SHP77 (cell line): ENCODE data around the gene ASPG.
A peak's percentile ranks its signal among the peaks of the same experiment; 100 is the strongest.

ENCODE experiments used
- DNase-seq, 2 experiments: peaks; one replicate each; lab custom pipeline; 2025; lab: John Stamatoyannopoulos, UW

ASPG gene

GRCh38 chr14:104136472-104137296 lies 51.2 kb downstream of the ASPG start:
- no peak for DNase-seq

- peak; percentile 32 to 50 for DNase-seq
Measured at GRCh38 chr14:104137297-104138097, 52.0 kb downstream of the ASPG start.

- DNase-seq: peak; percentile 55 to 65
Measured at GRCh38 chr14:104138098-104138717, 52.7 kb downstream of the ASPG start, which contains the start of gene KIF26A. Gene KIF26A (plus strand): TSS chr14:104138587. CDS start chr14:104138723, 136 bp downstream.

- DNase-seq: no peak
Measured at GRCh38 chr14:104138718-104139459, 53.4 kb downstream of the ASPG start.

GRCh38 chr14:104139460-104140212 lies 54.1 kb downstream of the ASPG start:
- DNase-seq: no peak

- no peak for DNase-seq
Measured at GRCh38 chr14:104140213-104140462, 54.6 kb downstream of the ASPG start.

GRCh38 chr14:104140463-104141331 lies 55.2 kb downstream of the ASPG start:
- DNase-seq: no peak

GRCh38 chr14:104141621-104142091 lies 56.2 kb downstream of the ASPG start:
- no peak for DNase-seq

- DNase-seq: no peak
Measured at GRCh38 chr14:104142136-104142945, 56.8 kb downstream of the ASPG start.

- no peak for DNase-seq
Measured at GRCh38 chr14:104142946-104143470, 57.5 kb downstream of the ASPG start.

- DNase-seq: no peak
Measured at GRCh38 chr14:104143521-104144452, 58.3 kb downstream of the ASPG start.

GRCh38 chr14:104144453-104144790 lies 58.9 kb downstream of the ASPG start:
- no peak for DNase-seq

GRCh38 chr14:104144911-104145825 lies 59.7 kb downstream of the ASPG start:
- DNase-seq: no peak

- no peak for DNase-seq
Measured at GRCh38 chr14:104145826-104146601, 60.5 kb downstream of the ASPG start.

GRCh38 chr14:104146651-104147345 lies 61.3 kb downstream of the ASPG start:
- DNase-seq: no peak
